GM19238 (cell line): Measurements from ENCODE around the gene POGZ.
A peak's percentile ranks its signal among the peaks of the same experiment; 100 is the strongest.
"Not testable (repeated sequence)": the region's sequence is repeated elsewhere in the genome, so short reads cannot be mapped to it uniquely, and the experiment has no call there.

Experiments
- DNase-seq: peaks from one replicate; pipeline ENCODE4 v3.0.0; 2011; ENCODE audit warnings: low spot score; ENCODE audit not compliant: insufficient read length

The POGZ gene

DNA sequence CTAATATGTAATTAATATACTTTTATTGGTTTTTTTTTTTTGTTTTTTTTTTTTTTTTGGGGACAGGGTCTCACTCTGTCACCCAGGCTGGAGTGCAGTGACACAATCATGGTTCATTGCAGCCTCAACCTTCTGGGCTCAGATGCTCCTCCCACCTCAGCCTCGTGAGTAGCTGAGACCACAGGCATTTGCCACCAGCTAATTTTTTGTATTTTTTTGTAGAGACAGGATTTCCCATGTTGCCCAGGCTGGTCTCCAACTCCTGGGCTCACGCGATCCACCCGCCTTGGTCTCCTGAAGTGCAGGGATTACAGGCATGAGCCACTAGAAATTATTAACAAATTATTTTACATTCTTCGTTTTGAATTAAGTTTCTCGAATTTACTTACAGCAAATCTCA is 16.8 kb upstream of the POGZ start:
- DNase-seq, result no peak

DNA sequence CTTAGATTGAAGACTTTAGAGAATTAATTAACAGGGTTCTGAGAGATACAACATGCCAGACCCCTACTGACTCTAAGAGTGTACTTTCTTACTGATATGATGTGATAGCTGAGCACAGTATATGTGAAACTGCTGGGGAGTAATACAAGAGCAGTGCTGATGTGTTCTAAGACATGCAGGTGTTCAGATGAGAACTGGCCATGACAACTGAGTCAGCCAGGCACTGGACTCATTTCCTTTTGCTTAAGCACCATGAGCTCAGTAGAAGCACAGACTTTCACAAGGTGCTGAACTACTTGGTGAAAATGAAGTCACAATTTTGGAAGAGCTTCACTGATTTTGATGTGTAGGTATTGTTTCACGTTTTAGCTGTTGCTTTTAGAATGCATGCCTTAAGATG is 15.9 kb upstream of the POGZ start:
- peak; percentile 50 for DNase-seq

- DNase-seq, result no peak
Observed at GRCh38 chr1:151474745-151475144, 15.5 kb upstream of the POGZ start.

DNA sequence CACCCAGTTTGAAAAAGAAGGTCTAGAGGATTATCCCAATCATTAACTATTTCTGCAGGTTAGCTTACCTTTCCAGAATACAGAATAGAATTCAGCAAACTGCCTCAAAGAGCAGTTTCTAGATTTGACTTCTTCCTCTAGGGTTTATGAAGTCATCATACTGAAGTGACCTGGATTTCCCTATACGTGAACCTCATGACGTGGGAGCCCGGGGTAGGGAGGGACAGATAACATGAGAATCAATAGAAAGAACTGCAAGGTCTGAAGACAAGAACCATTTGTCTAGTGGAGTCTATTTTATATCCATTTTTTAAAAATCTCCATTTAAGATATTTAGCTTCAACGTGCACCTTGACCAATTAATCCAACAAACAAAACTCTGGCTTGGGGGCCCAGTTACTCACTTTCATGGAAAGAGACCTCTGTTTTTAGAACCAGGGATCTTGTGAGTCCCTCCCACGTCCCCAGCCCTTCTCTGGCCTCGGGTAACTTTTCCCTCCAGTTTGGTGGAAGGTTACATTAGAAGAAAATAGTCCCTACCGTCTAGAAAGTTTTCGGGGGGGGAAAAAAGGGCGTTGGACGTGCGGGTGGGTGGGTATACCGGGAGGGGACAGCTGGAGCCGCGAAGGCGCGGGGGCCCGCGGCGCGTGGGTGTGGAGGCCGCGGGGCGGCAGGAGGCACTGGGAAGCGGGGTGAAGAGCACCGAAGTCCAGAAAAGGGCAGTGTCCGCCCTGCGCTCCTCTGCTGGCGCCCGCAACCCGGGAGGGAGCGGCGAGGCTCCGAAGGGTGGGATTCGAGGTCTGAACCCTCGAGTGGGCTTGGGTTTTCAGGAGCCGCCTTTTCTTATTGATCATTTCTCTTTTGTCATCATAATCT is 13.8 kb upstream of the POGZ start:
- no peak for DNase-seq

DNA sequence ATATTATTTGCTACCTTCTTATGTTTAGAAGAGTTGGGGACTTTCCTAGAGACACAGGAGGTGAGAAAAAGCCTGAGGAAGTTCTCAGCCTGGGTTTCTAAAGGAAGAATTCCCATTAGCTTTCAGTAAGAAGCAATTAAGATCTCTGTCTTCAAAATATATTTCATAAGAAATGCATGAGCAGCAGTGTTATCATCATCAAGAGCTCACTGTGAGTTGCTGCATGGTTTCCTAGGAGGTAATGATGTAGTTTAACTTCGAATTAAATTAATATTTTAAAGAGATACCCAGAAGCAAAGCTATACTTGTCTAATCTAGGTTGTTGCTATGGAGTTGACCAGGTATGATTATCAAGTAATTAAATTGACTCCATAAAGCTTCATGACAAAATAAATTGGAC is 5.7 kb upstream of the POGZ start:
- no peak for DNase-seq

GRCh38 chr1:151461694-151462093 is 2.4 kb upstream of the POGZ start:
- DNase-seq, result no peak

- DNase-seq, result peak; percentile 62
Observed at GRCh38 chr1:151458802-151459330, 428 bp downstream of the POGZ start.

GRCh38 chr1:151457911-151458801 is 1.1 kb downstream of the POGZ start:
- DNase-seq, result peak; percentile 61

- DNase-seq, result no peak
Observed at GRCh38 chr1:151455966-151456365, 3.3 kb downstream of the POGZ start.

DNA sequence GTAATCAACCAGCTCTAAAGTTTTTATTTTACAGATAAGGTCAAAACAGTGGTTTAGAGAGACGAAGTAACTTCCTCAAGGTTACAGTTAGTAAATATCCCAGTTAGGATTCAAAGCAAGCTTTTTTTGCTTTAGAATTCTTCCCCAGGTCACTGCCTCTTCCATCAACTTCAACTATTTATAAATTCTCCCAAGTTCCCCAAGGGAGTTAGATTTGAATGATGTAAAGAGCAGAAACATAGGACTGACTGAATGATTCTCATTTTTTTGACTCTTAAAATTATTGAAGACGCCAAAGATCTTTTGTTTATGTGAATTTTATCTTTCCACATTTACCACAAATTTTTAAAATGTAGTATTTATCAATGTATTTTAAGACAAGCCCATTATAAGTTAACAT is 4.1 kb downstream of the POGZ start:
- DNase-seq, result no peak

GRCh38 chr1:151447696-151448095 is 11.6 kb downstream of the POGZ start:
- no peak for DNase-seq

GRCh38 chr1:151444783-151445177 is 14.5 kb downstream of the POGZ start:
- no peak for DNase-seq

GRCh38 chr1:151443846-151444782 is 15.2 kb downstream of the POGZ start:
- DNase-seq, result peak; percentile 46

- DNase-seq, result not testable (repeated sequence)
Observed at GRCh38 chr1:151437396-151437795, 21.9 kb downstream of the POGZ start.

- DNase-seq, result no peak
Observed at GRCh38 chr1:151436985-151437384, 22.3 kb downstream of the POGZ start.

GRCh38 chr1:151435174-151435573 is 24.1 kb downstream of the POGZ start:
- no peak for DNase-seq

DNA sequence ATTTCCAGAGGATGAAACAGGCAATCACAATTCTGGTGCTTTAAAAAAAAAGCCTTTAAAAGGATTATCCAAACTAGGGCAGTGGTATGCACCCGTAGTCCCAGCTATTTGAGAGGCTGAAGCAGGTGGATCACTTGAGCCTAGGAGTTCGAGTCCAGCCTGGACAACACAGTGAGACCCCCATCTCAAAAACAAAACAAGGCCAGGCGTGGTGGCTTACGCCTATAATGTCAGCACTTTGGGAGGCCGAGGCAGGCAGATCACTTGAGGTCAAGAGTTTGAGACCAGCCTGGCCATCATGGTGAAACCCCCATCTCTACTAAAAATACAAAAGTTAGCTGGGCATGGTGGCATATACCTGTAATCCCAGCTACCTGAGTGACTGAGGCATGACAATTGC is 25.5 kb downstream of the POGZ start:
- DNase-seq, result not testable (repeated sequence)

- no peak for DNase-seq
Observed at GRCh38 chr1:151428068-151428467, 31.2 kb downstream of the POGZ start.

DNA sequence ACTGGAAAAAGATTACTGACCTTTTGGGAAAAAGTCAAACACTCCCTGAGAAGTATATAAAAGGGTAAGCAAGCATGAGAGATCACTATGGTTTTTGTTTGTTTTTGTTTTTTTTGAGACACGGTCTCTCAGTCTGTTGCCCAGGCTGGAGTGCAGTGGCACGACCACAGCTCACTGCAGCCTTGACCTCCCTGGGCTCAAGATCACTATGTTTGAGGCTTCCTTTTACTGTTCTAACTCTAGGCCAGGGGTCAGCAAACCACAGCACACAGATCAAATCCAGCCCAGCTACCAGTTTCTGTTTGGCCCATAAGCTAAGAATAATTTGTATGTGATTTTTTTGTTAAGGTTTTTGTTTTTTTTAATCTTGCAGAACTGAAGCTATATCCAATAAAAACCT is 34.2 kb downstream of the POGZ start:
- DNase-seq, result no peak

DNA sequence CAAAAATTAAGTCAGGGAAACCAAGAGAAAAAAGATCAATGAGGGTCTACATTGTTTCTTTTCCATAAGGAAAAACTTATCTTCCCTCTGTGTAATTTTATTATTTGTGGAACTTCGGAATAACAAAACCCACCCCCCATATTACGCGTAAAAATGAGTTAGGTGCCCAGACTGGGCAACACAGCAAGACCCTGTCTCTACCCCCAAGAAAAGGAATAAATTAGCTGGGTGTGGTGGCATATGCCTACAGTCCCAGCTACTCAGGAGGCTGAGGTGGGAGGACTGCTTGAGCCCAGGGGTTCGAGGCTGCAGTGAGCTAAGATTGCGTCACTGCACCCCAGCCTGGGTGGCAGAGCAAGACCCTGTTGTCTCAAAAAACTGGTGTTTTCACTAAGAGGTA is 39.5 kb downstream of the POGZ start:
- no peak for DNase-seq

- no peak for DNase-seq
Observed at GRCh38 chr1:151418081-151418480, 41.2 kb downstream of the POGZ start.
